ENCODE results near the gene GRIN2D.

GRIN2D gene

GRCh38 chr19:48354332-48354992 is 39.0 kb upstream of the GRIN2D start:
- Histone ChIP-seq H3K27ac (ENCODE audit: low read depth, low read length) (no peak overlapping the region), H3K79me1 (ENCODE audit: low read length) (no peaks in the 10 kb centered on the region), H4K91ac (ENCODE audit: low read depth, low read length) (no peak overlapping the region), H3K23ac (ENCODE audit: low read length) (no peak overlapping the region), H4K12ac (ENCODE audit: low read depth, low read length) (no peak overlapping the region), H3K9me3 (ENCODE audit: insufficient read depth, low read depth, low read length) (no peaks in the 10 kb centered on the region), H4K8ac (ENCODE audit: low read depth, low read length) (no peak overlapping the region), H3K4me1 (ENCODE audit: control insufficient read depth in 1 of 2, insufficient read depth in 2 of 2, low read length in 2 of 2) (peaks cover 0 to 2% of the 10 kb centered on the region in 2 experiments), H3K4ac (ENCODE audit: low read depth, low read length) (no peak overlapping the region), H3K27me3 (ENCODE audit: insufficient read depth, low read length) (no peaks in the 10 kb centered on the region), H3K18ac (ENCODE audit: low read length) (no peak overlapping the region), H3K79me2 (ENCODE audit: control insufficient read depth, insufficient read depth, low read length, poor library complexity) (no peaks in the 10 kb centered on the region), H3K9ac (ENCODE audit: low read length) (no peak overlapping the region), H2AK5ac (ENCODE audit: low read length) (no peak overlapping the region), H2BK12ac (ENCODE audit: low read length) (no peak overlapping the region), H2AFZ (ENCODE audit: insufficient read depth, low read length, poor library complexity) (no peak overlapping the region), H3K36me3 (ENCODE audit: control insufficient read depth in 1 of 2, insufficient read depth in 2 of 2, low read length in 2 of 2) (no peaks in the 10 kb centered on the region), H3K4me3 (ENCODE audit: low read depth, low read length) (no peak overlapping the region), H2BK5ac (ENCODE audit: low read depth, low read length, poor library complexity) (no peak overlapping the region), H2BK120ac (ENCODE audit: insufficient read depth, low read length, poor library complexity) (no peak overlapping the region), H3K14ac (ENCODE audit: low read length) (no peak overlapping the region), H3K4me2 (ENCODE audit: low read length) (no peak overlapping the region)
- WGBS (ENCODE audit: extremely low coverage, insufficient coverage, insufficient read length) = no CpG with 5 or more reads among the region's 15 CpGs
- no peak for DNase-seq

GRCh38 chr19:48355365-48355954 is 38.0 kb upstream of the GRIN2D start:
- Histone ChIP-seq H3K27me3 (ENCODE audit: insufficient read depth, low read length) (no peaks in the 10 kb centered on the region), H3K4ac (ENCODE audit: low read depth, low read length) (no peak overlapping the region), H3K14ac (ENCODE audit: low read length) (no peak overlapping the region), H2BK120ac (ENCODE audit: insufficient read depth, low read length, poor library complexity) (no peak overlapping the region), H3K9me3 (ENCODE audit: insufficient read depth, low read depth, low read length) (no peaks in the 10 kb centered on the region), H3K79me2 (ENCODE audit: control insufficient read depth, insufficient read depth, low read length, poor library complexity) (no peaks in the 10 kb centered on the region), H4K8ac (ENCODE audit: low read depth, low read length) (no peak overlapping the region), H2AK5ac (ENCODE audit: low read length) (no peak overlapping the region), H4K91ac (ENCODE audit: low read depth, low read length) (no peak overlapping the region), H3K79me1 (ENCODE audit: low read length) (no peaks in the 10 kb centered on the region), H3K23ac (ENCODE audit: low read length) (no peak overlapping the region), H3K4me3 (ENCODE audit: low read depth, low read length) (no peak overlapping the region), H3K9ac (ENCODE audit: low read length) (no peak overlapping the region), H2BK5ac (ENCODE audit: low read depth, low read length, poor library complexity) (no peak overlapping the region), H3K4me2 (ENCODE audit: low read length) (no peak overlapping the region), H4K12ac (ENCODE audit: low read depth, low read length) (no peak overlapping the region), H2BK12ac (ENCODE audit: low read length) (no peak overlapping the region), H3K4me1 (ENCODE audit: control insufficient read depth in 1 of 2, insufficient read depth in 2 of 2, low read length in 2 of 2) (peaks cover 0 to 2% of the 10 kb centered on the region in 2 experiments), H3K27ac (ENCODE audit: low read depth, low read length) (no peak overlapping the region), H2AFZ (ENCODE audit: insufficient read depth, low read length, poor library complexity) (no peak overlapping the region), H3K36me3 (ENCODE audit: control insufficient read depth in 1 of 2, insufficient read depth in 2 of 2, low read length in 2 of 2) (no peaks in the 10 kb centered on the region), H3K18ac (ENCODE audit: low read length) (no peak overlapping the region)
- DNase-seq = no peak
- WGBS (ENCODE audit: extremely low coverage, insufficient coverage, insufficient read length) = no CpG with 5 or more reads among the region's 12 CpGs

GRCh38 chr19:48359123-48359522 is 34.3 kb upstream of the GRIN2D start:
- peaks cover 8% of the 10 kb centered on the region for H3K79me1 ChIP-seq (ENCODE audit: low read length)
- no peaks in the 10 kb centered on the region for H3K27me3 ChIP-seq (ENCODE audit: insufficient read depth, low read length)
- no peak overlapping the region for H3K4me3 ChIP-seq (ENCODE audit: low read depth, low read length)
- no peaks in the 10 kb centered on the region for H3K9me3 ChIP-seq (ENCODE audit: insufficient read depth, low read depth, low read length)
- no peak overlapping the region for H3K18ac ChIP-seq (ENCODE audit: low read length)
- no peak overlapping the region for H3K4me2 ChIP-seq (ENCODE audit: low read length)
- no peak overlapping the region for H2AK5ac ChIP-seq (ENCODE audit: low read length)
- no peak overlapping the region for H2BK120ac ChIP-seq (ENCODE audit: insufficient read depth, low read length, poor library complexity)
- no CpG with 5 or more reads among the region's 5 CpGs for WGBS (ENCODE audit: extremely low coverage, insufficient coverage, insufficient read length)
- no peak overlapping the region for H4K8ac ChIP-seq (ENCODE audit: low read depth, low read length)
- H3K4me1 ChIP-seq (ENCODE audit: control insufficient read depth in 1 of 2, insufficient read depth in 2 of 2, low read length in 2 of 2) = peaks cover 0 to 2% of the 10 kb centered on the region in 2 experiments
- no peak overlapping the region for H2BK5ac ChIP-seq (ENCODE audit: low read depth, low read length, poor library complexity)
- H3K4ac ChIP-seq (ENCODE audit: low read depth, low read length) = no peak overlapping the region
- no peak overlapping the region for H4K12ac ChIP-seq (ENCODE audit: low read depth, low read length)
- H3K27ac ChIP-seq (ENCODE audit: low read depth, low read length) = no peak overlapping the region
- H3K9ac ChIP-seq (ENCODE audit: low read length) = no peak overlapping the region
- no peak for DNase-seq
- H3K23ac ChIP-seq (ENCODE audit: low read length) = no peak overlapping the region
- no peaks in the 10 kb centered on the region for H3K36me3 ChIP-seq (ENCODE audit: control insufficient read depth in 1 of 2, insufficient read depth in 2 of 2, low read length in 2 of 2)
- no peak overlapping the region for H3K14ac ChIP-seq (ENCODE audit: low read length)
- no peak overlapping the region for H4K91ac ChIP-seq (ENCODE audit: low read depth, low read length)
- H3K79me2 ChIP-seq (ENCODE audit: control insufficient read depth, insufficient read depth, low read length, poor library complexity) = no peaks in the 10 kb centered on the region
- H2BK12ac ChIP-seq (ENCODE audit: low read length) = no peak overlapping the region
- no peak overlapping the region for H2AFZ ChIP-seq (ENCODE audit: insufficient read depth, low read length, poor library complexity)

GRCh38 chr19:48361912-48362311 is 31.6 kb upstream of the GRIN2D start:
- Histone ChIP-seq H3K79me1 (ENCODE audit: low read length) (peaks cover 13% of the 10 kb centered on the region), H3K9me3 (ENCODE audit: insufficient read depth, low read depth, low read length) (peaks cover 3% of the 10 kb centered on the region), H3K79me2 (ENCODE audit: control insufficient read depth, insufficient read depth, low read length, poor library complexity) (no peaks in the 10 kb centered on the region), H2AK5ac (ENCODE audit: low read length) (no peak overlapping the region), H3K23ac (ENCODE audit: low read length) (no peak overlapping the region), H2BK120ac (ENCODE audit: insufficient read depth, low read length, poor library complexity) (no peak overlapping the region), H4K12ac (ENCODE audit: low read depth, low read length) (no peak overlapping the region), H3K4ac (ENCODE audit: low read depth, low read length) (no peak overlapping the region), H3K18ac (ENCODE audit: low read length) (no peak overlapping the region), H2BK12ac (ENCODE audit: low read length) (no peak overlapping the region), H4K8ac (ENCODE audit: low read depth, low read length) (no peak overlapping the region), H2BK5ac (ENCODE audit: low read depth, low read length, poor library complexity) (no peak overlapping the region), H3K36me3 (ENCODE audit: control insufficient read depth in 1 of 2, insufficient read depth in 2 of 2, low read length in 2 of 2) (no peaks in the 10 kb centered on the region), H4K91ac (ENCODE audit: low read depth, low read length) (no peak overlapping the region), H3K4me1 (ENCODE audit: control insufficient read depth in 1 of 2, insufficient read depth in 2 of 2, low read length in 2 of 2) (peaks cover 4 to 5% of the 10 kb centered on the region in 2 experiments), H3K27ac (ENCODE audit: low read depth, low read length) (no peak overlapping the region), H2AFZ (ENCODE audit: insufficient read depth, low read length, poor library complexity) (no peak overlapping the region), H3K27me3 (ENCODE audit: insufficient read depth, low read length) (no peaks in the 10 kb centered on the region), H3K4me3 (ENCODE audit: low read depth, low read length) (no peak overlapping the region), H3K4me2 (ENCODE audit: low read length) (no peak overlapping the region), H3K9ac (ENCODE audit: low read length) (no peak overlapping the region), H3K14ac (ENCODE audit: low read length) (no peak overlapping the region)
- WGBS (ENCODE audit: extremely low coverage, insufficient coverage, insufficient read length) = no CpG with 5 or more reads among the region's 3 CpGs
- no peak for DNase-seq
